CD4-positive, alpha-beta T cell treated with Interleukin-6 for 4 hours (primary cell): ENCODE data around the gene MPDU1.
"Not testable (repeated sequence)": the region's sequence is repeated elsewhere in the genome, so short reads cannot be mapped to it uniquely, and the experiment has no call there.

ENCODE experiments used
- DNase-seq: peaks from one replicate; pipeline ENCODE4 v3.0.0-alpha.2; 2020; ENCODE audit warnings: mixed read lengths

Gene MPDU1

DNA sequence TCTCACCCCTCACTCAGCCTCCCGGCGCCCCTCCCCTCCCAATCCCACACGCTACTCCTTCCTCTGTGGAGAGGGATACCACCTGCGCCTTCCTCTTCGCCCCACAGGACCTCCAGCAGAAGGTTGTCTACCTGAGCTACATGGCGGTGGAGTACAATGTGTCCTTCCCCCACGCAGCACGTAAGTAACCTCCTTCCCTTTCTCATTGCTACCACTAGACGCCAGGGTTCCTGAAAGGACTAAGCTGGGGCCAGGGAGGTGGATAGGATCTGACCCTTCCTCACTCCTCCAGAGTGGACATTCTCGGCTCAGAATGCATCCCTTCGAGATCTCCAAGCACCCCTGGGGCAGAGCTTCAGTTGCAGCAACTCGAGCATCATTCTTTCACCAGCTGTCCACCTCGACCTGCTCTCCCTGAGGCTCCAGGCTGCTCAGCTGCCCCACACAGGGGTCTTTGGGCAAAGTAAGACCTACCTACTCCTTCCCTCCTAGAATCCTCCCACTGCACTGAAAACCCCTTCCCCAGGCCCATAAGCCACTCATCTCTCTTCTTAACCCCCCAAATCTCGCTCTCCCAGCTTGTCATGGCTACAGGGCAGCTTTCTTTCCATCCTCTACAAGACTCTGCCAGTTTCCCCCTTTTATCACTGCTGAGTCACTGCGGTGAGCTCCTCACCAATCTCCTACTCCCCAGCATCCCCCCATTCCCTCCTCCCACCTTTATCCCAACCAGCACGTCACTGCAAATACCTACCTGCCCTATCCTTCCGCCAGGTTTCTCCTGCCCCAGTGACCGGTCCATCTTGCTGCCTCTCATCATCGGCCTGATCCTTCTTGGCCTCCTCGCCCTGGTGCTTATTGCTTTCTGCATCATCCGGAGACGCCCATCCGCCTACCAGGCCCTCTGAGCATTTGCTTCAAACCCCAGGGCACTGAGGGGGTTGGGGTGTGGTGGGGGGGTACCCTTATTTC is 2.8 kb upstream of the MPDU1 start:
- DNase-seq: no peak

DNA sequence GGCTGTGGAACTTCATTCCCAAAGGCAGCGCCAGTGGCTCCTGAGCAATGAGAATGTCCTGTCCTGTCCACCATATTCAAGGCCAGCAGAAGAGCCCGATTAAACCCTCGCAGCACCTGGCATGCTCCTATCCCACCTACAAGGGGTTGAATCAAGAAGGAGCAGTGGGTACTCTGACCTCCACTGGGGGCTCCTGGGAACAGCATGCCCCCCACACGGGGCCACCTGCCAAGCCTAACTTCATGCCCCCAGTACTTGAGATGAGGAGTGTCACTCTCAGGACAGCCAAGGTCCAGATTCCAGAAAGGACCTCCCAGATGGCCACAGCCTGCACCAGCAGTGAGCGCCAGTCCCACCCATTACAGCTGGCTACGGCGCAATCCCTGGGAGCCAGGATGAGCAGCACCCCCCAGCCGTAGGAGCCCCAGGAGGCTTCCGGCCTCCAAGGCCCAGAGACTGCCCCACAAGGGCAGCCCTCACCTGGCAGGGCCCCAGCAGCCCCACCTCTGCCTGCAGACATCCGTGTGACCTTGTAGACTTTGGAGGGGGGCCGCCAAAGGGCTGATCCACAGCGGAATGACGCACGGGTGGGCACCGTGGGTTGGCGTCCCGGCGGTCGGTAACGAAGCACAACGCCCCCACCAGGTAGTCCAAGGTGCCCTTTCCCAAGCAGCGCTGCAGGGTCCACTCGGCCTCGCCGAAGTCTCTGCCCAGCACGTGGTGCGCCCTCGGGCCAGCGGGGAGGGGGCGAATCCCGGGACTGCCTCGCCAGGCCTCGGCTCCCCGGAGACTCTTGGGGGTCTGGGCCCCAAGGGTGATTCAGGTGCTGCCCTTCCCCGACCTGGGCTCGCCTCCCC is 1.0 kb upstream of the MPDU1 start:
- DNase-seq: no peak

DNA sequence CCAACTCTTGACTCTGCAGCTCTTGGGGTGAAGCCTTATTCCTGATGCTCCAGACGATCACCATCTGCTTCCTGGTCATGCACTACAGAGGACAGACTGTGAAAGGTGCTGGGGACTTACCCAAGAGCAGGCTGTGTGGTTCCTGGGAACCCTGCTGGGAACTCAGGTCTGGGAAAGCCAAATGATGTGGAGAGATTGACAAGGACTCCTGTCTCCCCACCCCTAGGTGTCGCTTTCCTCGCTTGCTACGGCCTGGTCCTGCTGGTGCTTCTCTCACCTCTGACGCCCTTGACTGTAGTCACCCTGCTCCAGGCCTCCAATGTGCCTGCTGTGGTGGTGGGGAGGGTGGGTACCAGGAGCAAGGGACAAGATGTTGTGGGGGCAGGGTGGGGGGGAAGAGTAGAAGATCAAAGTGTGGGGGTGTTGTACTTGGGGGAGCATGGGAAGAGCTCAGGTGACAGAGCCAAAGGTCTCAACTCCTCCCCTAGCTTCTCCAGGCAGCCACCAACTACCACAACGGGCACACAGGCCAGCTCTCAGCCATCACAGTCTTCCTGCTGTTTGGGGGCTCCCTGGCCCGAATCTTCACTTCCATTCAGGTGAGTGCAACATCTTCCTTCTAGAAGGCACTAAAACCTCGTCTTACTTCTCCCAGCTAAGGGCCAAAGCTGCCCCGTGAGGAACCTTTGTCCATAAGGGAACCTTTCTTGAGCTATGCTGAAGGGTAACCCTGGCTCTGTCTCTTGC is 3.2 kb downstream of the MPDU1 start:
- DNase-seq: no peak

DNA sequence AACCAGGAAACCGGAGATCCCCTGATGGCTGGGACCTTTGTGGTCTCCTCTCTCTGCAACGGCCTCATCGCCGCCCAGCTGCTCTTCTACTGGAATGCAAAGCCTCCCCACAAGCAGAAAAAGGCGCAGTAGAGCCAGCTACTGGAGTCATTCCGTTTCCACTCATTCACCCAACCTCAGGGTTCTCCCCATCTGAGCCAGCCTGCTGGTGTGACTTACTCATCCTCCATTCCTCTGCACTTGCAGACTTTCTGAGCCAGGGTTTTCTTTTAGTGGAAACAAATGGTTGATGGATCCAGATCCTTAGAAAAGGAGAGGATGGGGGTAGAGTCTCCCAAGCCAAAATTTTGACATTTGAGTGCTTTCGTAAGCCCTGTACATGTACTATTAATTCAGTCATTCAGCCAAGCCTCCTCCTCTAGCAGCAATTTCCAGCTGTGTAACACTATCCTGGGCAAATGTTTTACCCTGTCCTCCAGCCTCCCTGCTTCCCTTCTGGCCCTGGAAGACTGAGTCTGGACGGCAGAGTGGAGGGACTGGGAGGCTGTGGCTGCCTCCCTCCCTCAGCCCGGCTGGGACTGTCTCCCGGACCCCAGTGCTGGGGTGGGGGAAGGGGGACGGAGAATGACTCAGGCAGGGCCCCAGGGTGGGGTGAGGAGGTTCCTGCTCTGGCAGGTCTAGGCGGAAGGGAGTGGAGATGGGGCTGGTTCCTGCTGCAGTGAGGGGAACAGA is 3.9 kb downstream of the MPDU1 start:
- no peak for DNase-seq

DNA sequence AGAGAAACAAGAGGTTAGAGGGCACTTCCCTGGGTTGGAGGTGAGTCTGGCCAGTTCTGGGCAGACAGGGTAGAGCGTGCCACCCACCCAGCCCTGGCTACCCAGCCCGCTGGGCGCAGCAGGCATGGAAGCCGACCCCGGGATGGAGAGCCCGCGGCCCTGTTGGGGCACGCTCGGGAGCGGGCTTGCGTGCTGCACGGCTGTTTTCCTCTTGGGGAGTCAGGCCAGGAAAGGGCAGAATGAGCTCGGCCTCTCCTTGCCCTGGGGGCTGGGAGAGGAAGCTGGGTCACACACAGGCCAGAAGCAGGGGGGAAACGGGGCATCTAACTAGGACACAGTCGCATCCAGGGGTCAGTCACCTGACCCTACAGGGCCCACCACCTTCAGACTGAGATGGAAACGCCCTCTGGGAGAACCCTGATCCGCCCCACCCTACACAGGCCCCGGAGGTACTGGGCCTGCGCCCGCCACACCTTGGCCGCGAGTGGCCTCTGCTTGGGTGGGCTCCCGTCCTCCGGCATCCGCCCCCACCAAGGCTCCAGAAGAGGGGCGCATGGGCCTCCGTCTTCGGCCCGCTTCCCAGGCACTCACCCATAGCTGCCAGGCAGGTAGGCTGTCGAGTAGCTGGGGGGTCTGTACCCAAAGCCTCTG is 5.0 kb downstream of the MPDU1 start:
- no peak for DNase-seq

DNA sequence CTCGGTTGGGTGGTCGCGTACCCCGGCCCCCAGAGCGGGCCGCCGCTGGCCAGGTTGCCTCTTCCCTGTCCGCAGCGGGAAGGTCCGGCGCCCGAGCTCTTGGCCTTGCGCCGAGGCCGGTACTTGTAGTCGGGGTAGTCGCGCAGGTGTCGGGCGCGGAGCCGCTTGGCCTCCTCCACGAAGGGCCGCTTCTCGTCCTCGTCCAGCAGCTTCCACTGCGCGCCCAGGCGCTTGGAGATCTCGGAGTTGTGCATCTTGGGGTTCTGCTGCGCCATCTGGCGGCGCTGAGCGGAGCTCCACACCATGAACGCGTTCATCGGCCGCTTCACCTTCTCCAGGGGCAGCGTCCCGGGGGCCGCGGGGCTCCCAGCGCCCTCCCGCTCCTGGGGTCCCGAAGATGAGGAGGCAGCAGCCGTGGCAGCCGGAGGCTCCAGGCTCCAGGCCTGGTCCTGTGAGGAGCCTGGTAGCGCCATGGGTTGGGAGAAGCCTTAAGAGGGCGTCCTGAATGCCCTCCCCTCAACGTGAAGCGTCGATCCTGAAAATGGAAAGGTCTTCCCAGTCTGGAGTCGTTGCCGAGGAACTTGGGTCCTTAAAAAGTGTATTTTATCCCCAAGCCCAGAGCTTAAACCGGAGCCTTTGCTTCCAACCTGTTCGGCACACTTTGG is 5.7 kb downstream of the MPDU1 start:
- DNase-seq: peak; percentile 79

DNA sequence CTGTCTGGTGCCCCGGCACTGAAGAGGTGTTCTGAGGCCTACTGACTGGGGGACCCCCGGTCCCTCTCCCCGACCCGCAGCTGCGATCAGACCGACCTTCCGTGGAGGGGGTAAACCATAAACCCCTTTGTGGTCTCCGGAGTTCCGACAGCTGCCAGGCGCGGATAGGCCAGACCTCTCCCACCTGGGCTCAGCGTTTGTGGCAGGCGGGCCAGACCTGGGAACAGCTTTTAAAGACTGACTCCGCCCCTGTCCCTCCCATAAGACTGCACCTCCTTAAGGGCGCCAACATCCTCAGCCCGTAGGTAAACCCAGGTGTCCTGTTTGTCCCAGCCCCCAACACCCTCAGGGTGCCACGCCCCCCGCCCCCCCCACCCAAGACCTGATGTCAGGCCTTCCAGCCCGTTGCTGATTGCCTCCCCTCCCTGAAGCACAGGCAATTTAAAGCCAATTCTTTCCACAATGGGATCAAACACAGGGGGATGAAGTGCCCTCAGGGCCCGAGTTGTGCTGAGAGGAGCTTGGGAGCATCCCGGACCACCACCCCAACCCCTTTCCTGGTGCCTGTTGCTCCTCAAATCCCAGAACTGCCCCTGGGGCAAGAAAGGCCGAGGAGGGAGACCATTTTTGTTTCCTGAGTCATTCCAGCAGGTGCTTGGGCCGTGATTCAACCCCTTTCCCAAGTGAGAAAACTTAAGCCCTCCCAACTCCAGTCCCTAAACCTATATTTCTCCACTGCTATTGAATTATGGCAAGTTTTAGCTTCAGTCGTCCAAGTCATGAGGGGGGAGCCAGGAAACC is 6.4 kb downstream of the MPDU1 start, which contains the start of gene SOX15:
Gene SOX15 (minus strand): TSS at position 204 of the 801 bp plus-strand sequence. CDS start 418 bp downstream, outside the sequence.
- DNase-seq: no peak

DNA sequence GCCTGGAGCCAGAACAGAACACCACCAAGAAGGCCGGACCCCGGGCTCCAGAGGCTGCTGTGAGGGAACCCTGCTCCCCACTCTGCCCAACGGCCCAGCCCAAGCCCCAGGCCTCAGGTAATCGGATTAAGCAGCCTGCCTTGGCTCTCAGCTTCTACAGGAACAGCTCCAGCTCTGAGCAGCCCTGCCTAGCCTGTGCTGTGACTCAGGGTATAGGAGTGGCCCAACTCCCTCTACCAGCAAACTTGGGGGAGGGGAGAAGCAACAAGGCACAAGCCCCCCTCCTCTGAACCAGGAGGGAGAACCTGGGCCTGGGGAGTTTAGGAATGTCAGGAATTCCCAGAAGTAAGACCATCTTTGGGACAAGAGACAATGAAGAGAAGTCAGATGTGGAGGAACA is 7.1 kb downstream of the MPDU1 start:
- DNase-seq: no peak

DNA sequence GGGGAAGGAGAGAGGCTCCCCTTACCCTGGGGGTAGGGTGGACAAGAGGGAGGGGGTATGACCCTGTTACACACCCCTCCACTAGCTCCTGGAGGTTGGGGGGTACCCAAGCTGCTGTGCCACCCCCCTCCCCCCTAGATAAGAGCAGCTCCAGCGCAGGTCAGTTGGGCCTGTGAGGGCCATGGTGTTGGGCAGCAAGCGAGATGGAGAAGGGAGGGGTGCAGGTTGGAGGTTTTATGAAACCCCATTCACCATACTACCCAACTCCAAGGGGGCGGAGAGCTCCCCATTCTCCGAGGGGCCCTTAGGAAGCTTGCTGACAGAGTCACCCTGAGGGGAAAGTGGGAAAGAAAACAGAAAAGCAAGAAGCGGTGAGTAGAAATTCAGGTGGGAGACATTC is 7.9 kb downstream of the MPDU1 start:
- DNase-seq: no peak

DNA sequence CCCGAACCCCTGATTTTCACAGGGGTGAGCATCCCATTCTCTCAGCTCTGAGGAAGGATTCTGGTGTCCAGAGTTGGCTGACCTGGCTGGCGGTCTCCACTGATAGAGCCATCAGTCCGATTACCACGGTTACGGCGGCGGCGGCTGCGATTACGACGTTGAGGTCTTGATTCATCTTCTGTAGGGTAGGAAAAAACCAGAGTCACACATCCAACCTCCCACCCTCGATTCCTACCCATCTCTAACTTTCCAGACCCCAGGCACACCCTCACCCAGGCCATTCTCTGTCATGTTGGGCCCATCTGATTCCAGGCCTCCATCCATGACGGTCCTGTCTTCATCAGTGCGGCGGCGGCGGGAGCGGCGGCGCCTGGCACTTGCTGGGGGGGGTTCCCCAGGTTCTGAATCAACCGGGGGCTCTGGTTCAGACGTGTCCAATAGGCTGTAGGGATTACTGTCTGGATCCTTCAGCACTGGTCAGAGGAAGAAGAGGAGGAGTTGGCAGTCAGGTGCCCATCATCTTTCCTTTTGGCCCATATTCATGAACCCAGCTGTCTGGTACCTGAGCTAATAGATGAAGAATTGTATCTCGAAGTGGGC is 8.9 kb downstream of the MPDU1 start:
- no peak for DNase-seq

DNA sequence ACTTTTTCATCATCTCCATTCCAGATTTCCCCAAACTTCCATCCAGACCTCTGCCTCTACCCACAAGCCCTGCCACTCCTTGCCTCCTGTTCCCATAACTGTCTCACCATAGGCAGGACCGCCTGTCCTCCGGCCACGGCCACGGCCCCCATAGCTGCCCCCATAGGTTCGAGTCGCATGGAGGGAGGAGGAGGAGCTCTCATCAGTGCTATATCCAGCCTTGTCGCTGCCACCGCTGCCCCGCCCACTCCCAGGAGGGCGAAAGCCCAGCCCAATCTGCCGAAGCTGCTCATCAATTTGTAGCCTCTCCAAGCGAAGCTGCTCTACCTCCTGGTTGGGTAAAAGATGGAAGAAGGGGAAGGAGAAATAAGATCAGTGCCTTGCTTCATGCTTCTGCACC is 9.6 kb downstream of the MPDU1 start:
- DNase-seq: no peak

DNA sequence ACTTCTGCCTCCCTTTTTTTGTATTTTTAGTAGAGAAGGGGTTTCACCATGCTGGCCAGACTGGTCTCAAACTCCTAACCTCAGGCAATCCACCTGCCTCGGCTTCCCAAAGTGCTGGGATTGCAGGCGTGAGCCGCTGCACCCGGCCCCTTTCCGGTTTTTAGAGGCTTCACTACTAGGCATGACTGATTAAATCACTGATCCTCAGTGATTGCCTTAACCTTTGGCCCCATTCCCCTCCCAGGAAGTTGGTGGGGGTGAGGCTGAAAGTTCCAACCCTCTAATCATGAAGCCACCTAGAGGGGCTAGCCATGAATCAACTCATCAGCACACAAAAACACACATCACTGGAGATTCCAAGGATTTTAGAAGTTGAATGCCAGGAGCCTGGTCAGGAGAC is 13.9 kb downstream of the MPDU1 start:
- DNase-seq: not testable (repeated sequence)

DNA sequence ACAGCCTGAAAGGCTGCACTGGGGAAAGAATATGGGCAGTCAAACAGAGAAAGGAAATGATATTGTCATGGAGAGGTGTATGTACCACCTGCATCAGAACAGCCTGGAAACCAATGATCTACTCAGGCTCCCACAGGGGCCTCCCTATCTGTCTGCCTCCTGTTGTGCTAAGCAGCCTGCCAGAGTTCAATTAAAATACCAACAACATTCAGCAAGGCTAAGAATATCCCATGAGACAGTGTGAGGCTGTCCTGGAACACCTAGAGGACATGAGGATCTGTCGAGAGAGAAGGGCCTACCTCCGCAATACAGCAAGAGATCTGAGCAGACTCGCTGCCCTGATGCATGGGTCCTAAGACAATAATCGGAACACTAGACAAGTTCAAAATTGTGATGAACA is 22.6 kb downstream of the MPDU1 start:
- no peak for DNase-seq

DNA sequence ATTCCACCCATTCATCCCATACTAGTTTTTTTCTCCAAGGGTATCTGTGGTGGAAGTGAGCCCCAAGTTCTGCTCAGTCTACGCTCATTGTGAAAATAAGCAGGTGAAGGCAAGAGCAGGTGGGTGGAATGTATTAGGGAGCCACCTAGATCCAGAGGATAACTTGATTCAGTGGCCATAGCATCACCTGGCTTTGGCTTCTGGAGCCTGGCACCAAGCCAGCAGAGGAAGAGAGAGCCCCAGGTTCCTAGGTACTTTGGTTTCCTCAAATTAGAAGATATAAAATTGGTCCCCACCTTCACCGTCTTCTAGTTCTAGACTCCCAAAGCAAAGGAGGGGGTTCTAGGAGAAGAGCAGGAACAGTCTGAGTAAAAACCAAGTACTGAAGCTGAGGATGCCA is 27.0 kb downstream of the MPDU1 start:
- no peak for DNase-seq

DNA sequence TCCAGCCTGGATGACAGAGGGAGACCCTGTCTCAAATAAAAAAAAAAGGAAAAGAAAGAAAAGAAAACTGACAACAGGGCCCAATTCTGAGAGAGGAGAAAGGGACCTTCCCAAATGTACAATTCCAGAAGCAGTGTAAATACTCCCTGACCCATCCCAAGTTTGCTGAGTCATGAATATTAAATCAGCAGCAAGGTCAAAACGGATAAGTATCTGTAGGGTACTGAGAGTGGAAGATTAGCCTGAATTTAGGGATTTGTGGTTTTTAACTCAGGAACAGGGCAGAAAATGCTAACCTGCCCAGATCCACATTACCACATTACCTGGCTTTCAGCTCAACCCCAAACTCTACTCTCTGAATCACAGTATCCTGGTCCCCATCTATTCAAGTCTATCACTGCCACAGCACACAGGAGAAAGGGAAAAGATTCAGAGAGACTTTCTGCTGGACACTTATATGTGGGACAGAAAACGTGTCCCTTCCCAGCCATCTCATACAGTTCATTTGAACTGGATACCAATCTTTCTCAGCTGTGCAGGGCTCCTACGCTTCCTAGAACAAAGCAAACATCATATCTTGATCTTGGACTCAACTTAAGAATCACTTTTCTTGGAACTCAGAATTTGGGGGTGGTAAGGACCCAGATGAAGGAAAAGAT is 28.1 kb downstream of the MPDU1 start:
- no peak for DNase-seq

DNA sequence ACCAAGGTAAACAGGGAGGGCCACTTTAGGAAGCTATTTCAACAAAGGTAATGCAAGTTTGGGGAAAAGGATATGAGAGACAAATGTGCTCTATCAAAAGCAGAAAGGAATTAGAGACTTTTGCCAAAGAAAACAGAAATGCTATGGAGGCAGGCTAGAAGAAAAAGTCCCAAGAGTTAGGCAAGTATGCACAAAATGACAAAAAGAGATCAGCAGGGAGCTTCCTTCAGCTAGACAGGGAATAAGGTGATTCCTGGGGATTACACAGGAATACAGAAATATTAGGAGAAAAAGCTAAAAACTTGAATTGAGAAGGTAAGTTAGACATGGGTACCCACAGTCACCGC is 28.6 kb downstream of the MPDU1 start:
- no peak for DNase-seq

DNA sequence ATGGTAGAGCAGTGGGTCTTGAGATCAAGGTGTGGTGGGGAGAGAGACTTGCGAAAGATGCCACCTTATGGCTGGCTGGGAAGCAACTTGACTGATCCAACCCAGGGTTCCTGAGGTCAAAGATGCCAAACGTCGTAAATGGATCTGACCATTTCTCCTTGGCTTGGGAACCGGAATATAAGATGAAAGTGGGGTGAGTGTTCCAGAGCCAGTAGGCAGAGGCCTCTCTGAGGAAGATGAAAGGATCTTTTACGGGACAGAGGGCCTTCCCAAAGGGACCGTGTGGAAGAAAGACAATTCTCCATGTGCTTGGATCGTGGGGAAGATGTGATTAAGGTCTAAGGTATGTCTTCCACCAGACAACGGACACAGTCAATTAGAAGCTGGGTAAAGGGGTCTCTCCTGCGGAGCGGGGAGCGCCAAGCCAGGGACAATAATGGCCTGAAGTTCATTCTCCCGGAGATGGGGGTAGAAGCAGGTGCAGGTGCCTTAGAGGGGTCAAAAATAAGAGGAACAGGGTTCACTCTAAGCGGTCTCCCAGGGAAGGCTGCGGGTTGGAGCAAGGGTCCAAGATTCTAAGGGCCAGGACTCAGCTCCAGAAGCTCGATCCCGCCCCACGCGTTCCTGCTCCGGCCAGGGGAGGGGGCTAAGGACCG is 30.2 kb downstream of the MPDU1 start:
- DNase-seq: no peak

DNA sequence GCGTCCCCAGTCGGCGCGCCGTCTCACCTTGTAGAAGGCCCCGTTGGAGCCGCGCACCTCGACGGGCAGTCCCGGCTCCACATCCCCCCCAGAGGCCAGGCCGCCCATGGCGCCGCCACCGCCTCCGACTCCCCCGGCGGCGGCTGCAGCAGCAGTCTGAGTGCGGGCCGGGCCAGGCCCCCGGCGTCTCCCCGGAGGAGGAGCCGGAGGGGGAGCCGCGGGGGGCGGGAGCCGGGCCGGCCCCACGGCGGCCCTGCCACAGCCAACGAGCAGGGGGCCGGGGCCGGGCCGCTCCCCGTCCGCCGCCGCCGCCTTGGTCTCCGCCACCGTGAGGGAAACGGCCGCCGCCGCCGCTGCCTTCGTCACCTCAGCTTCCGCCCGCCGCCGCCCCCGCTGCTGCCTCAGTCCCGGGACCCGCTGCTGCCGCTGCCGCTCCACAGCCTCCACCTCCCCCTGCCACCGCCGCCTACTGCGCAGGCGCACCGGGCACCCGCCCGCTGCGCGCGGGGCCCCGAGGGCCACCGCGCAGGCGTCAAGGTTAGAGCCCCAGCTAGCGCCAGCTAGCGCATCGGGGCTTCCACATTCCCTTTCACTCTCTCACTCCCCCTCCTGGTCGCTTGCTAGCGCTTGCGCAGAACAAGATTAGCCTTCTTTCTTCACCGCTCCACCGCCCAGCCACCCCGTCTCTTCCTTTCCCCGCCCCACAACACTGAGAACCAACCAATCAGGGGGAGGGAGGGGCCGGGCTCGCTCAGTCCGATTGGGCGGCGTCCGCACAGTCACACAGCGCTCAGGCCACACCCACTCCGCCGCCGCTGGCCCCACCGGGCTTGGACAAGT is 31.0 kb downstream of the MPDU1 start, which contains the start of gene FXR2:
Gene FXR2 (minus strand): TSS at position 473 of the 840 bp plus-strand sequence. CDS start 365 bp downstream, at position 108.
- DNase-seq: peak; percentile 99
